ENCODE data around the gene CC2D2B. TPM values are rescaled to one million over a fixed set of nuclear protein-coding genes. Genes with fewer than 3 reads are reported as not detected.

Gene CC2D2B
- total RNA-seq, 4 donors from 2014 or later: 1.1 to 30.5 (median 2.0) TPM

DNA sequence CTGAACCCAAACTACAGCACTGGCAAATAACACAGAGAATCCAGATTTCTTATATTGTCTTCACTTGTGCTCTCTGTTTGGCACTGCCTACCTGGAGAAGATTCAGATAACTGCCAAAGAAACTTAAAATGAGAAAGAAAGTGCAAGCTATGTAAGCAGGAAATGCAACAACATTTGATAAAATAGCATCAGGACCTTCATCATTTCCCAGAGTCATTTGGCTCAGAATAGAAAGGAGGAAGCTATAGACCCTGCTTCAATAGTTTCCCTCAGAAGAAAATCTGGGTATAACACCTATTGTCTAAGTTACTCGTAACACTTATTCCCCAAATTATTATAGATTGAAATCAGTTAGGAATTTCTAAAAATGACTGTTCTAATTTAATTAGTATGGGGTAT, 56.2 kb downstream of the CC2D2B start:
- Histone ChIP-seq H3K36me3 (no peaks in the 10 kb centered on the region), H3K27ac (no peak overlapping the region), H3K27me3 (no peaks in the 10 kb centered on the region), H3K4me3 (no peak overlapping the region), H3K9me3 (no peaks in the 10 kb centered on the region), H3K4me1 (peaks cover 0 to 4% (median 0%) of the 10 kb centered on the region in 4 donors)
- TF ChIP-seq, protein P1, sequence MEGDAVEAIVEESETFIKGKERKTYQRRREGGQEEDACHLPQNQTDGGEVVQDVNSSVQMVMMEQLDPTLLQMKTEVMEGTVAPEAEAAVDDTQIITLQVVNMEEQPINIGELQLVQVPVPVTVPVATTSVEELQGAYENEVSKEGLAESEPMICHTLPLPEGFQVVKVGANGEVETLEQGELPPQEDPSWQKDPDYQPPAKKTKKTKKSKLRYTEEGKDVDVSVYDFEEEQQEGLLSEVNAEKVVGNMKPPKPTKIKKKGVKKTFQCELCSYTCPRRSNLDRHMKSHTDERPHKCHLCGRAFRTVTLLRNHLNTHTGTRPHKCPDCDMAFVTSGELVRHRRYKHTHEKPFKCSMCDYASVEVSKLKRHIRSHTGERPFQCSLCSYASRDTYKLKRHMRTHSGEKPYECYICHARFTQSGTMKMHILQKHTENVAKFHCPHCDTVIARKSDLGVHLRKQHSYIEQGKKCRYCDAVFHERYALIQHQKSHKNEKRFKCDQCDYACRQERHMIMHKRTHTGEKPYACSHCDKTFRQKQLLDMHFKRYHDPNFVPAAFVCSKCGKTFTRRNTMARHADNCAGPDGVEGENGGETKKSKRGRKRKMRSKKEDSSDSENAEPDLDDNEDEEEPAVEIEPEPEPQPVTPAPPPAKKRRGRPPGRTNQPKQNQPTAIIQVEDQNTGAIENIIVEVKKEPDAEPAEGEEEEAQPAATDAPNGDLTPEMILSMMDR (IDR thresholded peaks at IDR 0.05): no peak
- DNase-seq: no peak

GRCh38 chr10:95964756-95965155, 57.0 kb downstream of the CC2D2B start:
- H3K4me1 ChIP-seq: peaks cover 0 to 4% (median 0%) of the 10 kb centered on the region in 4 donors

DNA sequence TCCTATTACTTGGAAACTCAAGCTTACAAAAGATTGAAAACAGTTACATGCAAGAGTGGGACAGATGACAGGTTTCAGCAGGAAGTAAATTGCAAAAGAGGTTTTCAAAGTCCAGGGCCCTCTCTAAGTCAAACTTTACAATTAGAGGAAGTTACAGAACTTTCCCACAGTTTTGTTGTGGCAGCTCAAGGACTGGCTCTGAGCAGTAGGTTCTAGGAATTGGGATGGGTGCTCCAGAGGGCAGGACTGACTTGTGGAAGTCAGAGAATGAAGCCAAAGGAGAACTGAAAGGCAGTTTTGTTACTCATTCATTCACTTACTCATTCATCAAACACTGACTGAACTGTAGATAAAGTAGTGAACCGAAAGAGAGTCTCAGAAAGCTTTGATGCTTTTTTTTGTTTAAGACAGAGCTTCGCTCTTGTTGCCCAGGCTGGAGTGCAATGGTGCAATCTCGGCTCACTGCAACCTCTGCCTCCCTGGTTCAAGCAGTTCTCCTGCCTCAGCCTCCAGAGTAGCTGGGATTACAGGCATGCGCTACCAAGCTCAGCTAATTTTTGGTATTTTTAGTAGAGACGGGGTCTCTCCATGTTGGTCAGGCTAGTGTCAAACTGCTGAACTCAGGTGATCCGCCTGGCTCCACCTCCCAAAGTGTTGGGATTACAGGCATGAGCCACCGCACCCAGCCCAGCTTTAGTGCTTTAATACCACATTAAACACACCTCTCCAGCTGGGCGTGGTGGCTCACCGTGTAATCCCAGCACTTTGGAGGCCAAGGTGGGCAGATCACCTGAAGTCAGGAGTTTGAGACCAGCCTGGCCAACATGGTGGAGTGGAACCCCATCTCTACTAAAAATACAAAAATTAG, 68.8 kb downstream of the CC2D2B start:
- Histone ChIP-seq H3K36me3 (no peaks in the 10 kb centered on the region), H3K27ac (no peak overlapping the region), H3K4me1 (no peaks in the 10 kb centered on the region), H3K9me3 (no peaks in the 10 kb centered on the region), H3K4me3 (no peak overlapping the region), H3K27me3 (no peaks in the 10 kb centered on the region)
- no peak for DNase-seq
- TF ChIP-seq, protein P1 (IDR thresholded peaks at IDR 0.05): no peak
- TF ChIP-seq POLR2A (IDR thresholded peaks at IDR 0.05): no peak

More at GRCh38 chr10:95964756-95965155, 57.0 kb downstream of the CC2D2B start:
- DNase-seq: no peak
- Histone ChIP-seq H3K36me3 (no peaks in the 10 kb centered on the region), H3K27ac (no peak overlapping the region), H3K27me3 (no peaks in the 10 kb centered on the region), H3K9me3 (no peaks in the 10 kb centered on the region), H3K4me3 (no peak overlapping the region)
- no peak for TF ChIP-seq POLR2A (IDR thresholded peaks at IDR 0.05)
- TF ChIP-seq, protein P1 (IDR thresholded peaks at IDR 0.05): no peak

GRCh38 chr10:95982200-95982599, 74.4 kb downstream of the CC2D2B start:
- no peak for DNase-seq
- no peaks in the 10 kb centered on the region for H3K4me1 ChIP-seq
- no peaks in the 10 kb centered on the region for H3K27me3 ChIP-seq
- no peak overlapping the region for H3K27ac ChIP-seq
- TF ChIP-seq POLR2A (IDR thresholded peaks at IDR 0.05): no peak
- TF ChIP-seq, protein P1 (IDR thresholded peaks at IDR 0.05): no peak
- H3K4me3 ChIP-seq: no peak overlapping the region
- no peaks in the 10 kb centered on the region for H3K36me3 ChIP-seq
- H3K9me3 ChIP-seq: no peaks in the 10 kb centered on the region

DNA sequence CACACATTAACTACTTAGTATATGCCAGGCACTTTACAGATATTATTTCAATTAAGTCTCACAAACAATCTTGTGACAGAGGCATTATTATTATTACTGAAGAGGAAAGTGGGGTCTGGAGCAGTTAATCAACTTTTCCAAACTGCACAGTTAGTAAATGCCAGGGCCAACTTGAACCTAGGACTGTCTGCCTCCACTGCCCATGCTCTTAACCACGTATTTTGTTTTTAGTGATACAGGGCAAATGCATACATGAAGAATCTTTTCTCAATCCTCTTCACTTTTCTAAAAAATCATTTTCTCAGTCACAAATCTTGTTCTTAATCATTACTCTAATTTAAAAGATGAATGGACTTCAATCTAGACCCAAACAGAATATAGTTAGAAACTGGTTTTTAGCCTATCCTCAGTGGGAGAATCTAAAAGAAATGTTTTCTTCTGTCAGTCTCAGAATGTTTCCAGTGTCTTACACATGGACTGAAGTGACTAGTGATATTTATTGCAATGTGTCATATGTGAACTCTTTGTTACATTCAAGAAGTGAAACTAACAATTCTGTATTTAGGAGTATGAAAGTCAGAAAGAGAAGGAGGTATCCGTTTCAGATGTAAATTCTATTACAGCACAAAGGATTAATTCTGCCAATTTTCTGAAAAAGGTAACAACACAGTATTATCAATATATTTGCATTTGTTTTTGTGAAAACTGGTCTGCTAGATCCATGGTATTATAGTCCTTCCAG, 80.1 kb downstream of the CC2D2B start:
- TF ChIP-seq, protein P1 (IDR thresholded peaks at IDR 0.05): no peak
- TF ChIP-seq POLR2A (IDR thresholded peaks at IDR 0.05): no peak
- no peak for DNase-seq

More for the DNA sequence above, 80.1 kb downstream of the CC2D2B start:
- no peaks in the 10 kb centered on the region for H3K36me3 ChIP-seq
- no peaks in the 10 kb centered on the region for H3K27me3 ChIP-seq
- H3K9me3 ChIP-seq: no peaks in the 10 kb centered on the region
- H3K4me3 ChIP-seq: no peak overlapping the region
- no peak overlapping the region for H3K27ac ChIP-seq
- no peaks in the 10 kb centered on the region for H3K4me1 ChIP-seq
